HS-5 (cell line): ENCODE data around the gene COL9A3.

ENCODE experiments used
- DNase-seq: peaks from one replicate; pipeline ENCODE4 v3.0.0-alpha.2; 2012; ENCODE audit warnings: low read depth

The COL9A3 gene

GRCh38 chr20:62880147-62880934, 63.5 kb downstream of the COL9A3 start:
- DNase-seq, result no peak

DNA sequence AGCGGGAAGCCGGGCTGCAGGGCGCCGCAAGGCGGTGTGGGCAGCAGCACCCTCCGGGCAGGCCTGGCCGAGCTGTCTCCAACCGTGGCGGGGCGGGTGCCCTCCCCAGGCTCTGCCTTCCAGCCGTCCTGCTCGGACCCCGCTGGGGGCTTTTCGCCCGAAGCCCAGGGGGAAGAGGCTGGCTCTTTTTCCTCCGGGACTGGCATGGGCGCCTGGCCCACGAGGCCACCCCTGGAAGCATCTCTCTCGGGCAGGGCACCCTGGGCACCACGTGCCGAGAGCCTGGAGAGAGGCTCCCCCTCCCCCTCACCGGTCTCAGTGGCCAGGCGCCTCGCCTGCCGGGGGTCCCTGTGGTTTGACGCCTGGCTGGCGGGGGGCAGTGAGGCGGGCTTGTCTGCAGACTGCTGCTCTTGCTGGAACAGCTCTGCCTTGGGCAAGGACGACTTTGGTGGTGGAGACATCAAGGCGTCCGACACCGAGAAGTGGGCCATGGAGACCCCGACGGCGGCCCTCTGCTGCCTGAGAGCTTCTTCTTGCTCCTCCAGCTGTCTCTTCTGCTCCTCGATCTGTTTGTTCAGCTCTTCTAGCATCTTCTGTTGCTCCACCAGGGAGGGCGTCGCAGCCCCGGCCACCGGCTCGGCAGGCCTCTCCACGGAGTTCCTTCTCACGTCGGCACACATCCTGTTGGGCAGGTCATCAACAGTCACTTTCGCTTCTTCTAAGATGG, 64.2 kb downstream of the COL9A3 start:
- DNase-seq, result no peak

DNA sequence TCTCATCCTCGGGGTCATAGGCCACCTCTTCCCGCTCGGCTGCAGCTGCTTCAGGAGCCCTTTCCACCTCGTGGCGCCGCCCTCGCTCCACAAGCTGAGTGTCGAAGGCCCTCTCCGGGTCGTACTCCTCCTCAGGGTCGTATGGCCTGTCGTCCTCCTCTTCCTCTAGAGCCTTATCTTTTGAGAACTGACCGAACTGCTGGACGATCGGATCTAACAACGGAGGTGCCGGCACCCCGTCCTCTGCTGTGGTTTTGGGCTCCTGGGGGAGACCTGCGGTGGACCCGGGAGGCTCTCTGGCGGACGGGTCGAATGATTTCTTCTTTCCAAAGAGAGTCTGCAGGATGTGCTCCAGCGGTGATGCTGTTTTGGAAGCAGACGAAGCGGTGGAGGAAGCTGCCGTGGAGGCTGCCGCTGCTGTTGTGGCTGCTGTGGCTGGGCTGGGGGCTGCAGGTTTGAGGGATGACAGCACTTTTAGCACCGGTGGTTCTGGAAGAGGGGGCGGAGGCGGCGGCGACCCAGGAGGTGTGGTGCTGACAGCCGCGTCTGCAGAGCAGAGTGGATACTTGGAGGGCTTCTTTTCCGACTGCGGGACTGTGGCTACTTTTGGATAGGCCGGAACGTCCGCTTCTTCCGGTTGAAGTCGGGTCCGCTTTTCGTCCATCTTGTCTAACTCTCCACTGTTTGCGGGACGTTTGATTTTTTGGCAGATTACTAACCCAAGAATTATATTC, 65.0 kb downstream of the COL9A3 start:
- DNase-seq, result no peak

DNA sequence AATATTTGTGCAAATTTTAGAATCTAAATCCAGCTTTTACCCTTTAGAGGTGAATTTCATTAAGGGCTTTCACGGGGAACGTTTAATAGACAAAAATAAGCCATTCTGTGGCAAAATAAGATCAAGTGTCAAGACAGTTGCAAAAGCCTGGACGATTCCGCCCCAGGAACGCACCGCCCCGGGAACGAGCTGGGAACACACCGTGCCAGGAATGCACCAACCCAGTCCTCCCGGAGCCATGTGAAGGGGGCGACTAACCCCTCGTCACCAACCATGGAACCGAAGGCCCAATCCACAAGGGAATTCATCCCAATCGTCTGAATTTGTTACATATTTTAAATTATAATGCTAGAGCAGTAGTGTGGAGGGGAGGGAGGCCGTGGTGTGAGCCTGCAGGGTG, 65.6 kb downstream of the COL9A3 start:
- no peak for DNase-seq

DNA sequence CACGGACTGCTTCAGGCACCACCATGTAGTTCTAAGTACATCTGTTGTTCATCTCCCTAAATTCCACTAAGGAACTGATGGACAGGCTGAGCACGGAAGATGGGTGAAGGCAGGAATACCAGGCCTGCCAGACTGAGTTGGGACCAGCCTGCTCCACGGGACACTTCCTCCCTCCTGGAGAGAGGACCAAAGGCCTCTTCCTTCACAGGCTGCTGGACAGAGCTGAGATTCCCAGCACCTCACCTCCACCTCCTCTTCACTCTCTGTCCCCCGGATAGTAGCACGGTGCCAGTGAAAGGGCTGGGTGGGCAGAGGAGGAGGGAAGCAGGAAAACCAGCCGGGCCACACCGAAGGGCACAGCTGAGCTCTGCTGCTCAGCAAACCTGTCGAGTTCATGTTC, 67.7 kb downstream of the COL9A3 start:
- DNase-seq, result no peak

- DNase-seq, result no peak
Observed at GRCh38 chr20:62885046-62885895, 68.4 kb downstream of the COL9A3 start.

DNA sequence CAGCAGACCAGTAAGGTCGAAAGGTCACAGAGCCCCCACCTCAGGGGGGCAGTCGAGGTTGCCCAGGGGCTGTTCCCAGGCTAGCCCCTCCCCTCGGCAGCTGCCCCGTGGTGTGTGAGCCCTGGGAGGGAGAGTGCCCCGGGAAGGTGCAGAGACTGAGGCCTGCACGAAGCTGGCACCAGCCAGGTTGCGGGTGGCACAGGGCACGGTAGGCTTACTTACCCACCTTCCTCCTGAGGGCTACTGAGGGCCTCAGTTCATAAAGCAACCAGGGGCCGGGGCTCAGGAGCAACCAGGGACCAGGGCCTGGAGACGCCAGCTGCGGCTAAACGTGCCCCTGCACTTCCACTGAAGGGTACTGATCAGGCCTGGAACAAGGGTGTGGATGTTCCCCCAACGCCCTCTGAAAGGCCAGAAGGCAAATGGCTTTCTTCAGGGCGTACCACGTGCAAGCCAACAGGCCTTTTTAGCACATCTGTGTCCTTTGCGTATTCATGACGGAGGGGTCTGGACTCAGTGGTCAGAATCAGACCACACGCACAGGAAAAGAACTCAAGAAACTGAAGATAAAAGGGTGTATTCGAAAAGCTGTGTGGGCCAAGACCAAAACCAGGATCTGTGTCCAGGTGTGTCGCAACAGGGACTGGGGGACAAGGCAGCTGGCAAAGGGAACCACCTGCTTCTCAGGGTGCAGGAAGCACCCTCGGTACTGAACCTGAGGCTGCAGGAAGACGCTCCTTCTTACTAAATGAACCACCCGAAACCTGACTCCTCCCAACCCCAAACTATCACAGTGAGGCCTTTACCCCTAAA, 69.3 kb downstream of the COL9A3 start:
- no peak for DNase-seq

DNA sequence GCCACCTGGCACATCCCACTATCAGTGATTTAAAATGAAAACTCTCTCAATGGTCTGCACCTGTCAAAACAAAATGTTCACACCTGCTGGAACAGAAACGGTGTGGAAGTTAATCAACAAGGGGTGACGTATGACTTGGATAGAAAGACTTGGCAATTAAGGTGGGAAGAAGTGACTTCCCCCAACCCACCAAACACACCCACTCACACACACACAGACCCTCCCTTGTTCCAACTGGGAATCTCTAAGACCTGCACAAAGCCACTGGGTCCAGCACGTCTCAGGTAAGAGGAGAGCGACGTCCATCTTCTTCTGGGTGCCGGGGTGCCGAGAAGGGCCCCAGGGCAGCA, 69.8 kb downstream of the COL9A3 start:
- no peak for DNase-seq

- DNase-seq, result peak; percentile 39
Observed at GRCh38 chr20:62887152-62887859, 70.5 kb downstream of the COL9A3 start.

DNA sequence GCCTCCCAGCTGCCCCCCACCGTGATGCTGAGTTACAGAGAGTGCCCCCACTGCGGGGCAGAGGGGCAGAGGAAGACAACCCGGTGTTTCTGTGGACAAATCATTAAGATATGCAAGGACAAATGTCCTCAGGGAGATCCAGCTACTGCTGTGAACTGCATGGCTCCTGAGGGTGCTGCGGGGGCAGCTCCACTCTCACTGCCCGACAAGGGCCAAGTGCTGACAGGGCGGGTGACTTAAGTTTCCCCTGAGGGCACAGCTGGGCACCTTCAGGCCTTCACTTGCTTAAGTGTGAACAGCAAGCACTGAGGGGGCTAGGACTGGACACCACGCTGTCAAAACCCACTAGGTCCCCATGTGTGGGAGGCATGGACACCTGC, 71.0 kb downstream of the COL9A3 start:
- DNase-seq, result no peak

- DNase-seq, result no peak
Observed at GRCh38 chr20:62888406-62888805, 71.6 kb downstream of the COL9A3 start.

DNA sequence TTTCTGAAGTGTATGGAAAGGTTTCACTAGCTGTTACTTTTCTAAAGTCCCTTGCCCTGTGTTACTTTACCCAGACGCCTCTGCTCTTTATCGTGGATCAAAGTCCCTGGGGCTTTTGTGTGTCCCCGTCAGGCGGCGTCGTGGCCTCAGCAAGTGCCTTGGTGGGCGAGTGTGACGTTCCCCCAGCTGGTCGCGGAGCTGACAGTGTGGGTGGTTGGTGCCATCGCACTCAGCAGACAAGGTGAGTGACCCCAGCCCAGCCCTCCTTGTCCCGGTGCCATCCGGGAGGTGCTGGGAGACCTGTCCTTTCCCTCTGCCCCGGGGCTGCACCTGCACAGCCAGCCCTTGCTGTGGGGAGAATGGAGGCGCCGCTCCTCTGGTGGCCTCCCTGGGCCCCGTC, 72.1 kb downstream of the COL9A3 start:
- DNase-seq, result no peak

DNA sequence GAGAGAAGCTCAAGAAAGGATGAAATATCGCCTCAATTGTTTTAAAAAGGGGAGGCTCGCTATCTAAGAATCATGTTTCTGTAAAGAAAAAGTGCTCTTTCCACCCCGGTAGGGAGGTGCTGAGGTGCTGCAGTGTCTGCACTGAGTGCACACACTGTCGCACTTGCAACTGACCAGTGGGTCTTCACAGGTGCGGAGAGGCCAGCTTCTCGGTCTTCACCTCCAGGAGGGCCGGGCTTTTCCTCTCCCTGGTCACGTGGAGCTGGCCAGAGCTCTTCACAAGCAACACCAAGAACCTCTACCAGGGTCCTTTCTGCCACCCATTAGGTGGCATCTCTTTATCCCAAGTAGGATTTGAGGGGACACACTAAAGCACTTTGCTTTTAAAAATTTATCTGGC, 72.6 kb downstream of the COL9A3 start:
- DNase-seq, result no peak

DNA sequence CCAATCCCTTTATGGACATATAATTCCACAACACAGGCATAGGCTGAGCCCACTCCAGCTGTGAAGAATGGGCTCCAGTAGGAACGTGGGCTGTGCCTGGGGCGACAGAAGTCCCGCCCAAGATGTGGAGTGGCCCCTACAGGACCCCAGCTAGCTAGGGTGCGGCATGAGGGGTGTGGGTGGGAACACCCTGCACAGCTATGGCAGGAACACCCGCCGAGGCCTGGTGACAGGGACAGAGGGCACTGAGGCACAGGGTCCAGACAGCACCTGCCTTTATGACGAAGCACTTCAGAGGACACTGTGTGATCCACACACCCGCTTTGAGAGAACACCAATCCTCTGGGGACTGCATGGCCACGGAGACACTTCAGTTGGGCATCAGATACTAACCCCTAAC, 73.0 kb downstream of the COL9A3 start:
- DNase-seq, result no peak

- no peak for DNase-seq
Observed at GRCh38 chr20:62890444-62890843, 73.6 kb downstream of the COL9A3 start.
